Panc1 (cell line): Measurements from ENCODE around the gene HABP2. TPM values are rescaled to one million over a fixed set of nuclear protein-coding genes. Genes with fewer than 3 reads are reported as not detected.

Experiments used
- ATAC-seq: fragments of 200-7000 bp; cut with Tn5 transposase; 2 replicates; pipeline ENCODE4 v1.9.1; 2020; ENCODE audit warnings: mild to moderate bottlenecking, moderate library complexity
- BruUV-seq: library from RNA; stranded (reverse); fragments of 400-500 nt; replicated peaks from 2 replicates; lab custom pipeline; 2021; lab: Mats Ljungman, UMichigan
- CTCF ChIA-PET: fragments of 300-600 bp; sonication (Branson Sonifier 250); formaldehyde crosslinking; loops from one replicate; lab custom pipeline; 2022; ENCODE audit warnings: antibody characterized with exemption; lab: Charles Lee
- POLR2A ChIA-PET: fragments of 300-600 bp; sonication (Branson Sonifier 250); formaldehyde crosslinking; loops from one replicate; lab custom pipeline; 2022; ENCODE audit warnings: antibody characterized with exemption; lab: Charles Lee
- DNase-seq: peaks from one replicate; pipeline ENCODE4 v3.0.0-alpha.2; 2010; ENCODE audit warnings: low read depth, low spot score
- H3K27ac ChIP-seq: 2 replicates; pipeline ENCODE4 v1.5.1; 2011; ENCODE audit warnings: mild to moderate bottlenecking, low read length, inconsistent platforms
- H3K27me3 ChIP-seq: fragments of 200-500 bp; sonication (Bioruptor generic); 2 replicates; pipeline ENCODE4 v1.6.0; 2014; ENCODE audit warnings: low read length, inconsistent platforms; ENCODE audit not compliant: control insufficient read depth, insufficient read depth
- H3K36me3 ChIP-seq: fragments of 200-500 bp; sonication (Bioruptor generic); 2 replicates; pipeline ENCODE4 v1.5.1; 2014; ENCODE audit warnings: inconsistent platforms, mild to moderate bottlenecking, low read length, moderate library complexity; ENCODE audit not compliant: control insufficient read depth, insufficient read depth
- H3K4me1 ChIP-seq: 2 replicates; pipeline ENCODE4 v1.5.1; 2011; ENCODE audit warnings: inconsistent platforms, mild to moderate bottlenecking, low read length, moderate library complexity; ENCODE audit not compliant: control insufficient read depth, insufficient read depth
- H3K4me3 ChIP-seq, 2 experiments: 2 replicates each; pipeline ENCODE4 v1.5.1; 2011 to 2012; ENCODE audit warnings: low read depth in 2 of 2, low read length in 2 of 2, mild to moderate bottlenecking in 2 of 2, inconsistent platforms in 1 of 2, moderate library complexity in 1 of 2
- H3K9me3 ChIP-seq: fragments of 200-500 bp; sonication (Bioruptor generic); 2 replicates; pipeline ENCODE4 v1.5.1; 2014; ENCODE audit warnings: low read depth, mild to moderate bottlenecking, inconsistent platforms, low read length, moderate library complexity; ENCODE audit not compliant: control insufficient read depth, insufficient read depth
- CTCF ChIP-seq: fragments of 450-650 bp; IDR thresholded peaks from 2 replicates; pipeline ENCODE4 v1.5.1; 2017; ENCODE audit warnings: mild to moderate bottlenecking
- POLR2AphosphoS5 ChIP-seq: IDR thresholded peaks from 2 replicates; pipeline ENCODE4 v1.6.1; 2012; ENCODE audit warnings: mild to moderate bottlenecking, low read depth, low read length, moderate library complexity
- SIN3A ChIP-seq: IDR thresholded peaks from 2 replicates; pipeline ENCODE4 v1.6.1; 2012; ENCODE audit warnings: low read depth, mild to moderate bottlenecking, low read length, moderate library complexity, borderline replicate concordance; ENCODE audit not compliant: insufficient read depth
- TCF7L2 ChIP-seq: IDR thresholded peaks from 2 replicates; pipeline ENCODE4 v1.6.1; 2011; ENCODE audit warnings: mild to moderate bottlenecking, low read depth, low read length, inconsistent platforms
- in situ Hi-C: cut with HindIII; loops from 2 replicates; pipeline ENCODE4 v1.10.0; 2016; ENCODE audit warnings: low sequenced_read_pairs, low pct_unique_long_range_greater_than_20kb
- intact Hi-C: fragments of 100-400 bp; cut with micrococcal nuclease; formaldehyde crosslinking; loops from one replicate; pipeline ENCODE4 v1.10.0; 2022; ENCODE audit not compliant: unreplicated experiment
- total RNA-seq: library from RNA; stranded (reverse); gene quantifications from one replicate; pipeline ENCODE4 v1.2.1, GENCODE V29; 2021; ENCODE audit not compliant: unreplicated experiment
- TF ChIP-seq, protein P1 (sequence below), 2 experiments: IDR thresholded peaks; 2 replicates each; pipeline ENCODE4 v1.6.1; 2011 to 2012; ENCODE audit warnings: low read depth in 2 of 2, control low read depth in 1 of 2, low read length in 1 of 2, mild to moderate bottlenecking in 1 of 2, moderate library complexity in 1 of 2; ENCODE audit not compliant: insufficient read depth in 1 of 2

Gene HABP2
- total RNA-seq, 1 experiment from 2014 or later, result 0.13 TPM

DNA sequence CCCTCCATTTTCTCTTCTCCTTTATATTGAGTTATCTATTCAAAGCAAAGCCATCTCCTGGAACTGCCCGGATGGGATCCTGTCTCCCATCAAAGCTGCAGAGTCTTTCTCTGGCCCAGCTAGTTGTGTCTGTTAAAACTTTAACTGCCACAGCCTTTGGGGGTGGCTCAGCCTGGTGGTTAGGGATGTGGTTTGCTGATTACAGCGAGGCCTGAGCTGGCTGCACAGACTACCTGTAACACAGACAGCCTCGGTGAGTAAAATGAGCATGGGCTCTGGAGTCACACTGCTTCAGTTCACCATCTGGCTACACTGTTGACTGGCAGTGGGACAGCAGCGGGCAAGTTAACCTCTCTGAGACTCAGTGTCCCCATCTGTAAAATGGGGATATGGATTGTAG lies 18.4 kb upstream of the HABP2 start:
- ATAC-seq (no peak), DNase-seq (no peak)
- Histone ChIP-seq H3K4me3 (no peak overlapping the region), H3K4me1 (no peaks in the 10 kb centered on the region), H3K27me3 (peaks cover 6% of the 10 kb centered on the region), H3K36me3 (no peaks in the 10 kb centered on the region), H3K9me3 (no peaks in the 10 kb centered on the region), H3K27ac (no peak overlapping the region)
- no TSS peak for BruUV-seq
- POLR2A ChIA-PET, result no interaction called here
- CTCF ChIA-PET, result no interaction called here
- intact Hi-C loops (no loop called here), in situ Hi-C loops (no loop called here)
- no peak for TF ChIP-seq POLR2AphosphoS5
- TF ChIP-seq, protein P1, sequence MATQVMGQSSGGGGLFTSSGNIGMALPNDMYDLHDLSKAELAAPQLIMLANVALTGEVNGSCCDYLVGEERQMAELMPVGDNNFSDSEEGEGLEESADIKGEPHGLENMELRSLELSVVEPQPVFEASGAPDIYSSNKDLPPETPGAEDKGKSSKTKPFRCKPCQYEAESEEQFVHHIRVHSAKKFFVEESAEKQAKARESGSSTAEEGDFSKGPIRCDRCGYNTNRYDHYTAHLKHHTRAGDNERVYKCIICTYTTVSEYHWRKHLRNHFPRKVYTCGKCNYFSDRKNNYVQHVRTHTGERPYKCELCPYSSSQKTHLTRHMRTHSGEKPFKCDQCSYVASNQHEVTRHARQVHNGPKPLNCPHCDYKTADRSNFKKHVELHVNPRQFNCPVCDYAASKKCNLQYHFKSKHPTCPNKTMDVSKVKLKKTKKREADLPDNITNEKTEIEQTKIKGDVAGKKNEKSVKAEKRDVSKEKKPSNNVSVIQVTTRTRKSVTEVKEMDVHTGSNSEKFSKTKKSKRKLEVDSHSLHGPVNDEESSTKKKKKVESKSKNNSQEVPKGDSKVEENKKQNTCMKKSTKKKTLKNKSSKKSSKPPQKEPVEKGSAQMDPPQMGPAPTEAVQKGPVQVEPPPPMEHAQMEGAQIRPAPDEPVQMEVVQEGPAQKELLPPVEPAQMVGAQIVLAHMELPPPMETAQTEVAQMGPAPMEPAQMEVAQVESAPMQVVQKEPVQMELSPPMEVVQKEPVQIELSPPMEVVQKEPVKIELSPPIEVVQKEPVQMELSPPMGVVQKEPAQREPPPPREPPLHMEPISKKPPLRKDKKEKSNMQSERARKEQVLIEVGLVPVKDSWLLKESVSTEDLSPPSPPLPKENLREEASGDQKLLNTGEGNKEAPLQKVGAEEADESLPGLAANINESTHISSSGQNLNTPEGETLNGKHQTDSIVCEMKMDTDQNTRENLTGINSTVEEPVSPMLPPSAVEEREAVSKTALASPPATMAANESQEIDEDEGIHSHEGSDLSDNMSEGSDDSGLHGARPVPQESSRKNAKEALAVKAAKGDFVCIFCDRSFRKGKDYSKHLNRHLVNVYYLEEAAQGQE (IDR thresholded peaks at IDR 0.05; ENCODE audit: insufficient read depth in 1 of 2, low read depth in 2 of 2, low read length in 1 of 2), result no peak
- TF ChIP-seq CTCF, result no peak
- no peak for TF ChIP-seq TCF7L2
- no peak for TF ChIP-seq SIN3A

DNA sequence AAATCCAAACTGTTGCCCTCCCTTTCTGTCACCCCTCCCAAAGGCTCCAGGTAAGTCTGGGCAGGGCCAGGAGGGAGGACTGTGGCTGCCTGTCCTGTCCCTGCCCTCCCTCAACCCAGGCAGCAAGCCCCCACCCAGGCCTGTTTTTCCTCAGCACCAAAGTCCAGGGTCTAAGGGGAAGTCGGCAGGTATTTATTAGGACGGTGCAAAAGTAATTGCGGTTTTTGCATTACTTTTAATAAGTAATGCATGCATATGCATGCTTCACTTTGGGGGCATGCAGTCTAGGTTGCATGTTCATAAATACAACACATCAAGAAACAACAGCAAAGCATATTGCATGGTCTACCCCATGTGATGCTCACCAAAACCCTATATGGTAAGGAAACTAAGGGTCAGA lies 15.2 kb upstream of the HABP2 start:
- Histone ChIP-seq H3K36me3 (no peaks in the 10 kb centered on the region), H3K4me1 (no peaks in the 10 kb centered on the region), H3K27ac (no peak overlapping the region), H3K4me3 (no peak overlapping the region), H3K27me3 (peaks cover 8% of the 10 kb centered on the region), H3K9me3 (no peaks in the 10 kb centered on the region)
- ATAC-seq, result no peak
- intact Hi-C loops (no loop called here), in situ Hi-C loops (no loop called here)
- DNase-seq, result no peak
- TF ChIP-seq SIN3A (no peak), CTCF (no peak), POLR2AphosphoS5 (no peak), TCF7L2 (no peak)
- TF ChIP-seq, protein P1 (IDR thresholded peaks at IDR 0.05; ENCODE audit: insufficient read depth in 1 of 2, low read depth in 2 of 2, low read length in 1 of 2), result no peak
- ChIA-PET POLR2A (no interaction called here), CTCF (no interaction called here)
- no TSS peak for BruUV-seq
